ENCODE data around the gene CD99L2.

CD99L2 gene

DNA sequence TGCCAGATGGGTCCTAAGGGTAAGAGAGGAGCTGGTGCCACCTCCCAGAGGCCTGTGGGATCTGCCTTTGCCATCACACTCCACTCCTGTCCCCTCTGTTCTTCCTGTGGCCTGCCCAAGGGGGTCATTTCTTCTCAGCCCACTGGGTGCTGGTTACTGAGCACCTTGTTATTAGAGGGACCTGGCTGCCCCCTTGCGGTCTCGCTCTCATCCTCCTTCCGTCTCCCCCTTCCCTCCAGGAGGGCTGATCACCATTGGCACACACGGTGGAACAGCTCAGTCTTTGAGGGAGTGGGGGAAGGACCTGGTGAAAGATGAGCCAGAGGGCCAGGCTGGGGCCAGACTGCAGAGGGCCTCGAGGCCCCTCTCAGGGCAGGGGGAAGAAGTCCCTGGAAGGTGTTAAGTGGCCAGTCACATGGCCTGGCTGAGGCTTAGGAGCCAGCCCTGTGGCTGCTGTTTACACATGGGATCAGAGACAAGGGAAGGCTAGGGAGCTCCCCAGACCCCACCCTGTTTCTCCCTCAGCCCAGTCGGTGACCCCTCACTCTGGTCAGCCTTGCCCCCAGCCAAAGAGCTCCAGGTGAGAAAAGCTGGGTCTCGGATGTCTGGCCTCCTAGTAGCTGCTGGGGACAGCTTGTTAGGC lies 137.2 kb downstream of the CD99L2 start:
- DNase-seq = no peak

DNA sequence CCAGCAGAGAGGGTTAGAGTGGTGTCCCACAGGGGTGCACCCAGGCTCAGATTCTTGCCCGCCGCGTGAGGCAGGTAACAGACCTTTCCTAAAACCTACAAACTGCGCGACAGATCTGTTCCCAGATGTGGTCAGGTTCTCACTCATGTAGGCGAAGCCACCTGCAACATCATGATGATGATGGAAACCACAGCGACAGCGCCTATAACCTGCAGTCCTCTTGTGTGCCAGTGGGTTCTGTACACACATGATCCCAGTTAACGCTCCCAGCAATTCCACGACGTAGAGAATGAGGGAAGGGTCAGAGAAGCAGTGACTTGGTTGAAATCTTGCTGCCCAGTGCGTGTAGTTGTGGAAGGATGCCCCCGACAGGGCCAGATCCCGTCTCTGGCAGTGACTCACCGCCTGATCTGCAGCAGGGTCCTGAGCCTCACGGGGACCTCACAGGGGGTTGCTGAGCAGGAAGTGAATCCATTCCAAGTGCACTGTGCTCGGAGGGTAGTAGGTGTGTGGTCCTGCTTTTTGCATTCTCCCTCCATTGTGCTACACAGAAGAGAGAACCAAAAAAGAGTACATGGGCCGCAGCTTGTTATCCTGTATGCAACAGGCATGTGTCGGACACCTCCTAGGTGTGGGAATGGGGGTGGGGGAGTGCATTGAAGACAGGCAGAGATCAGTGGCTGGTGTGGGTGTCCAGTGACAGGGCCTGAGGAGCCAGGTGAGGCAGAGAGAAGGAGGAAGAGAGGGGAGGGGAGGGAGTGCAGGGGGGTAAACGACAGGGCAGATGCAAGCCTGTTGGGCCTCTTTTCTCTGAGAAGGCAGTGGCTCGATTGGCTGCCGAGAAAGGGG lies 138.7 kb downstream of the CD99L2 start:
- no peak for DNase-seq

DNA sequence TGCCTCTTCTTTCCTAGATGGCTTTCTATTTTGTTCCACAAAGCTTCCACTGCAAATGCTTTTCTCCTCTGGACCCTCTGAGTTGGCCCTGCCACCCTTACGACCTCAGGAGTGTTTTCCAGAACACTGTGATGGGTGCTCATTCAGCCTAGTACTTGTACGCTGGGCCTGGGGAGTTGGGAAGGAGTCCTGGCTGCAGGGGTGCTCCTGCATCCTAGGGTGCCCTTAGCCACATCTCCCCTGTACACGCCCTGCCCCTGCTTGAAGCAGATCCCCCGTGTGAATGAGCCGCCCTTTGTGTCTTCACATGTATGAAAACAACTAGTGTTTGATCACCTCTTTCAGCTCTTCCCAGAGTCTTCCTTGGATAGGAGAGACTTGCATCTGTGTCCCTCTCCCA lies 141.1 kb downstream of the CD99L2 start:
- DNase-seq = no peak

GRCh38 chrX:150753968-150754367 lies 144.5 kb downstream of the CD99L2 start:
- no peak for DNase-seq

GRCh38 chrX:150753357-150753756 lies 145.1 kb downstream of the CD99L2 start:
- DNase-seq = no peak

- no peak for DNase-seq
Observed at GRCh38 chrX:150752124-150752523, 146.3 kb downstream of the CD99L2 start.

GRCh38 chrX:150736475-150736874 lies 162.0 kb downstream of the CD99L2 start:
- DNase-seq = no peak

- DNase-seq = no peak
Observed at GRCh38 chrX:150731795-150732194, 166.7 kb downstream of the CD99L2 start.

- no peak for DNase-seq
Observed at GRCh38 chrX:150730719-150731118, 167.7 kb downstream of the CD99L2 start.

DNA sequence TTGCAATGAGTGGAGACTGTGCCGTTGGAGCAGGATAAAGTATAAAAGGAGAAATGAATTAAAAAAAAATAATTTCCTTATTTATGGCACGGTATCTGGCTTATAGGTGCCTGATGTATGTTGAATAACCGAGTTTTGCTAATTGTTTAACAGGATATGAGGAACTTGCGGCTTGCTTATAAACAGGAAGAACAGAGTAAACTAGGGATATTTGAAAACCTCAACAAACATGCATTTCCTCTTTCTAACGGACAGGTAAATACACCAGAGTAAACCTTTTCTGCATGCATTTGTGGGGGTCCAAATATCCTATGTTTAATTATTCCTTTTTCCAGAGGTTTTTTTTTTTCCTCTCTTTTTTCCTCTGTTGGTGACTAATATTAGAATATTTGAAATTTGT lies 168.5 kb downstream of the CD99L2 start:
- DNase-seq = no peak

GRCh38 chrX:150719621-150720020 lies 178.8 kb downstream of the CD99L2 start:
- DNase-seq = no peak

Data from AML-193 (cell line).